GM18909 (cell line): ENCODE measurements around the gene DTD1.

Source experiments
- ATAC-seq: cut with Tn5 transposase; IDR thresholded peaks from one replicate; pipeline ENCODE4 v1.9.1; 2021; ENCODE audit warnings: mild to moderate bottlenecking; ENCODE audit not compliant: unreplicated experiment, poor library complexity

The DTD1 gene

DNA sequence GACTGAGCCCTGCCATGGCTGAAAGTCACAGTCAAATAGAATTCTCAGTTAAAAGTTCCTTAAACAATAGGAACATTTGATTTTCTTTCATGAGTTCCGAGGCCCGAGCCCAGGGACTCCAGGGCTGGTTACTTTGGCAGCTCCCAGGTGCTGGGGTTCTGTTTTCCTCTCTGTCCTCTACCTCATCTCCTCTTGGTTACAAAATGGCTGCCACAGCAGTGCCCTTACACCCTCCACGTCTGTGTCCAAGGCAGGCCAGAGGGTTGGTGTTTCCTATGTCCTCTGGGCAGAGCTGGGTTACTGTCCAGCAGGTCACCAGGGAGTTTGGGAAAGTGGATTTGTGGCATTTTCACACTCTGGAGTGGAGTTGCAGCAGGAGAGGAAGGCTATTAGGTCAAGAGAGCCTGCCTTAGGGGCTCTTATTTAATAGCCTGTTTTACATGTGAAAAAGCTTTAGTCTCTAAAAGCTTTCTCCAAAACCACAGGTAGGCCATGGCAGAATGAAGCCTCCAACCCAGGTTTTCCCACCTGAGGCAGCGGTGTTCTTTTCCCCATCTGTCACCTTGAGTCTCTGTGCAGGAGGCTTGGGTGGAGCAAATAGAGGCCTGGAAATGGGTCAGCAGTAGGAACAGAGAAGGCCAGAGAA lies 111.0 kb downstream of the DTD1 start:
- no peak for ATAC-seq

DNA sequence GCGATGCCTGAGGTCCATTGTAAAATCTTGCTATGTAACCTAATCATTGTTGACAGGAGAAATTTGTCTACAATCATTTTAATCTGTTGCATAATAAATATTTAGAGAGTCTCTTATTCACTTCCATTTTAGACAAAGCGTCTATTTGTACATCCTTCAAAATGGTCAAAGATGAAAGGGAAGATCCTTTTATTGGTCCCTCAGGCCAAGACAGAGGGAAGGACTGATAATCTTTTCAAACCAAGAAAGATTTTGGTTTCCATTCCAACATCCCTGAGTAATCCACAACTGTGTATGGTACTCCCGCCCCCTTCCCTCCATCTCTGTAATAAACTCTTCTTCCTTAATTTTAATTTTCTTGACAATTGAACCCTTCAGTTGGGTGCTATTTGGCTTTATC lies 114.1 kb downstream of the DTD1 start:
- no peak for ATAC-seq

DNA sequence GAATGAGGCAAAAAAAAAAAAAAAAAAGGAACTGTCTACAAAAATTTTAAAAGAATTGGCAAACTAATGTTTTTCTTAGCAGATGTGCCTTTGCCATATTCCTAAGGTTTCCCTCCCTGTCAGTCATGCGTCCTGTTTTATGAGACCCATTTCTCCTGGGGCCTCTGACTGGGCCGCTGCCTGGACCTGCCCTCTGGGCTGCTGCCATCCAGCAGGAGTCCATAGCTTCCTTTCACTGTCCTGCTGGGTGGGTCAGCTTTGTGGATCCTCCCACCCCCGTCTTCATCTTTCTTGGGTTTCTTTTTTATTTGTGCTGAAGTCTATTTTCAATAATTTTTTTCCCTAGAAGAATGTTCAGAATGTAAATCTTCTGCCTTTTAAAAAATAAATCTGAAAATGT lies 114.9 kb downstream of the DTD1 start:
- no peak for ATAC-seq

DNA sequence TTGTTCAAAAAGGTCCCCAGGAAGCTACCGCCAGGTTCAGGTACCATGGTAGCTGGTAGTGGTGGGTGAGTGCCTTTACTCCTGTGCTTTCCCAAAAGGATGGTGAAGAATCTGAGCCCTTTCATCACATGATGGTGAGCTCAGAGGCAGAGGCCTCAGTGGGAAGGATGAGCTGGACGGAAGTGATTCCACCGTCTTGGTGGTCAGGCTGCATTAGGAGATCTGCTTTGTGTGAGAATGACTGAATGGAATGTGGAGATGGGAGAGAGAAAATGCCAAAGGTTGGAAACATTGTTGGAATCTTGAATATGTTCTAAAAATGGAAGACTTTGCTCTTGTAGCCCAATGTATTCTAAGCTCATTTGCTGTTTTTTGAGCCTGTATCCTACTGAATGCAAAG lies 117.6 kb downstream of the DTD1 start:
- no peak for ATAC-seq

DNA sequence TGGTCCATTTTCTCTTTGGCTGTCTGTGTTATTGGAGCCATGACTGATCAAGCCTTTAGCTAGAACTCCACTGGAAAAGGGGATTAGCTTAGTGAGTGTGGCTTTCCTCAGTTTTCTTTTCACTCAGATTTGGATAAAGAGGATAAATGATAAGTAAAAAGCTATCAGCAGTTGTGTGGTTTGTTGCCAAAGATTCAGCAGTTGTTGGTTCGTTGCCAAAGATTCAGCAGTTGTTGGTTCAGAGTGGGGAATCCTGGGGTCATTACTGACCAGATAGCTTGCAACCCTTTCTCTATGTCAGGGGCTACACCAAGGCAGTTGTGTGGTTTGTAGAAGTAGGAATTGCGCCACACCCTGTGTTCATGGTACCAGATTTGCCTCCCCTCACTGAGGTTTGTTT lies 118.1 kb downstream of the DTD1 start:
- ATAC-seq, result no peak

DNA sequence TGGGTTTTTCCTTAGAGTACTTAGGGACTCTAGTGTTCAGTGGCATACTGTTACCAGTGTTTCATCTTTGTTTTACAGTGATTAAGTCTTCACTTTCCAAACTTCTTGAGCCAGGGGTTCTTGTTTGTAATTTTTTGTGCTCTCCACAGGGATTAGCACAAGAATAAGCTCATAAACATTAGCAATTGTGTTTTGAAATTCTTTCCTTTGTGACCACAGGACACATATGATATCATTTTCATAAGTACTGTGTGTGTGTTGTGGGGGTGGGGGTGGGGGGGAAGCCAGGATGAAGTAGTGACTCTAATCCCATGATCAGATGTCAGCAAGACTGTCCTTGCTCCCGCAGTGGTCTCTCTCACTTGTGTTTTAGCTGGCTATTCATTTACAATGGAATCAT lies 124.3 kb downstream of the DTD1 start:
- ATAC-seq, result no peak

DNA sequence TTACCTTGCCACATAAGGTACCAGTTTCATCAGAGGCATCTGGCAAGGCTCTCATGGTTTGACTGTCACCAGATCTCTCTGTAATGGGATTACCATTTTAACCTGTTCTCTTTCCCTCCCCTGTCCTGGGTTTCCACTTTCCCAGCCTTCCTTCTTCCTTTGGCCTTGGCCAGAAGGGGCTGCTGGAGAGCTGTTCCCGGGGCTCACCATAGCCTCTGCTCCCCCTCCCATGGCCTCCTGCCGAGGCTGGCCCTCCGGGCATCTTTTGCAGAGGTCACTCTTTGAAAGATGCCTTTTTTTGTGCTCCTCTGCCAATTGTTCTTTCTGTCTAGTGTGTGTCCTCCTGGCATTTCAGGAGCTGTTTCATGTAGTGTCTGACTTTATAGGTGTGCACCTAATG lies 125.0 kb downstream of the DTD1 start:
- ATAC-seq, result no peak

DNA sequence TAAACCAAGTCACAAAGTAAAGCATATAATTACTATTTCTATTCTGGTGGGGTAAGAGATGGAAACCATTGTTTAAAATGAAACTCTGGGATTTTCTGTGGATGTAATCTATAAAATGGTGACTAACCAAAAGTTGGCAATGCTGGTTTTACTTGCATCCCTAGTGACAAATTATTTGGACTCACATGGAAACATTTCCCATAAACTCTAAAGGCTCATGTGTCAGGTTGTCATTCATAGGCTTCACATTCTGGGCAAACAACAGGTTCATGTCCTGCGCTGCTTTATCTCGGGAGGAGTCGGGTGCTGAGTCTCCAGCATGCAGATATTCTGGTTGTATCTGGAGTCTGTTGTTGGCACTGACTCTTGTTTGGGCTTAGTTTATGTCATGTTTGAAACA lies 127.7 kb downstream of the DTD1 start:
- no peak for ATAC-seq

DNA sequence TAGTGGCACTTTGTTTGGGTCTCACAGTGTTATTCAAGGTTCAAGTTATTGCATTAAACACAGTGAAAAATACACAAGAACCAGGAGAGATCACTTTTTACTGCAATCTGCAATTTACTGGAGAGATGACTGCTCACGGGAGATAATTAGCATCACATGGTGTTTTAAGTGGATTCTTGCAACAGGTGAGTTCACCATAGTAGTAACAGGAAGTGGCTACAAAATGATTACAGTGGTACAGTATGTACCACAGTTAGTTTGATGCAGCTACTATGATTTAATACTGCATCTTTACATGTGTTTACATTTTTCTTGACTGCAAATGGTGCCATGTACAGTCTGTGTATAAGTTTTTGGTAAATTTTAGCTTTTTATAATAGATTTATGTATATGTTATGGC lies 129.2 kb downstream of the DTD1 start:
- ATAC-seq, result no peak

DNA sequence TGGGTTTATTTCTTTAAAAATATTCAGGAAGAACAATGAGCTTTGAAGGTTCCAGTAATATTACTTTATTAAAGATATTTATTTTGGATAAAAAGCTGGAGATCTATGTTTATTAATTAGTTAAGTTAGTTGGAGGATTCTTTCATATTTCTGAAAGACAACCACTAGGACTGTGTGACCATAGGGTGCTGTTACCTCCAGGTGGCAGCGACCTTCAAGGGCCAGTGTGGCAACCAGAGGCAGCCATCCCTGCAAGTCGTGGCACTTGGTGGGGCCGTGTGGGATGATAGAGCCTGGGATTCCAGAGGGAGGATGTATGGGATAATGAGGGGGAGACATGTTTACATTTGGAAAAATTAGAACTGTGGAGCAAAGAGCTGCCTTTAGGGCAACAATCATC lies 130.3 kb downstream of the DTD1 start:
- no peak for ATAC-seq

DNA sequence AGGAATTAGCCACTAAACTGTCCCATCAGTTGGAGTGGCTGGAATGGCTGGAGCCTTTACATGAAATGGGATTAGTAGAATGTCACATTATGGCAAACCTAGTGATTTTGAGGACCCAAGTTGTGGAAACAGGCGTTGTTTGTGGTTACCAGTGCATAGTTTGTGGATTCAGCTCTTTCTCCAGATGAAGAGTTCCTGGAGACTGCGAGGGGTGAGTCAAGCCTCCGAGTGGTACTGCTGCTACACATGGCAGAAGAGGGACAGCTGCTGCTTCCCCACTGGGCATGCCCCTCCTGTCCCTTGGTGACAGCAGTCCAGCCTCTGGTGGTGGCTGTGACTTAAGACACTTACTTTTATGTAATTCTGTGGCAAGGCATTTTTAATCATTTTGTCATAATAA lies 131.6 kb downstream of the DTD1 start:
- ATAC-seq, result no peak

DNA sequence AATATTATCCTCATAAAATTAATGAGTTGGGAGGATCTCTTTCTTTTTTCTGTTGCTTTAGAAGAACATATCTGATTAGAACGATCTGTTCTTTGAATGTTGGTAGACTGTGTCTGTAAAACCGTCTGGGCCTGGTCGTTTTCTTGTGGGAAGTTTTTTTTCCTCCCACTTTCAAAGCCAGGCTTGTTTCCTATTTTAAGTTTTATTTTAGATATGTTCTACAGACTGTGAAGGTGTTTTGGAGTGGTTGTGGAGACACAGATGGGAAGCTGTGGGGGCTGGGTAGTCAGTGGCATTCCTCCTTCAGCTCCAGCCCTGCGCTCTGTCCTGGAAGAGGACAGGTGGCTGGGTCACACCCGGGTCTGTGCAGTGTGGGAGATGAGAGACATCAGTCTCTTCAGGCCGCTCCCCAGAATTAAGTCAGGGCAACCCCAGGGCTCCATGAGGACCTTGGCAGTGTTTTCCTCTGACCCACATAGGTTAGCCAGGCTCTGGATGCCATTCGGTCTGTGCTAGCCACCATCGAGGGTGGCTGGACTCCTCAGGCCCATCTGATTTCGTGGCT lies 133.8 kb downstream of the DTD1 start:
- ATAC-seq, result no peak

DNA sequence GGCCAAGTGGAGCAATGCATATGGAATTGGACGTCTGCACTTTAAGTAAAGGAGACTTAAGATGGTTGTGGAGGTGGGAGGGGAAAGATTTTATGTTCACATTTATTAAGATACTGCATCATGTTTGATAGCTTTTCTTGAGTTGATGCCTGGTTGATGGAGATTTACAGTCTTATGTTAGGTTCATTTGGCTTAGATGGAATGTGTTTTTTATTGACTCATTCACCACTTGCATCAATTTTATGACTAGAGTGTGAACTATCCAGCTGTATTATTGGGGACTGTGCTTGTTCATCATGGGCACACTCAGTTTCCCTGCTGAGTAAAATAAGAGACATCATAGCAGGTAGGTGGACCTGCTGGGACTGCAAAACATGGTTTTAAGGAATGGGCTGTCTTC lies 134.5 kb downstream of the DTD1 start:
- no peak for ATAC-seq

DNA sequence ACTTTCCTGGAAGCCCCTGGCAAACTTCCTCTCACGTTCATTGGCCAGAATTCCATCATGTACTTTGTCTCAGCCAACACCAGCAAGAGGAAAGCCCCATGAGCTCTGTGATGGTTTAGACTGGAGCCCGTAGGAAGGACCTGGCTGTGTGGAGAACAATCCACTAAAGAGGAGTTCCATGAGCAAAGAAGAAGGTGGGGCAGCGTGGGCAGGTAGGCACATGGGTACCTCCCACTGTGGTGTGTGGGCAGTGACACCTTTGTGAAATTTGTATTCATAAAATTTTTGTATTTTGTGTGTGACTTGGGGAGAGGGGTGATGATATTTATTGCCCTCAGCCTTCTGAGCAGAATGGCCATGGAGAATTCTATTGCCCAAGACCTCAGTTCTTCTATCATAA lies 136.2 kb downstream of the DTD1 start:
- no peak for ATAC-seq

DNA sequence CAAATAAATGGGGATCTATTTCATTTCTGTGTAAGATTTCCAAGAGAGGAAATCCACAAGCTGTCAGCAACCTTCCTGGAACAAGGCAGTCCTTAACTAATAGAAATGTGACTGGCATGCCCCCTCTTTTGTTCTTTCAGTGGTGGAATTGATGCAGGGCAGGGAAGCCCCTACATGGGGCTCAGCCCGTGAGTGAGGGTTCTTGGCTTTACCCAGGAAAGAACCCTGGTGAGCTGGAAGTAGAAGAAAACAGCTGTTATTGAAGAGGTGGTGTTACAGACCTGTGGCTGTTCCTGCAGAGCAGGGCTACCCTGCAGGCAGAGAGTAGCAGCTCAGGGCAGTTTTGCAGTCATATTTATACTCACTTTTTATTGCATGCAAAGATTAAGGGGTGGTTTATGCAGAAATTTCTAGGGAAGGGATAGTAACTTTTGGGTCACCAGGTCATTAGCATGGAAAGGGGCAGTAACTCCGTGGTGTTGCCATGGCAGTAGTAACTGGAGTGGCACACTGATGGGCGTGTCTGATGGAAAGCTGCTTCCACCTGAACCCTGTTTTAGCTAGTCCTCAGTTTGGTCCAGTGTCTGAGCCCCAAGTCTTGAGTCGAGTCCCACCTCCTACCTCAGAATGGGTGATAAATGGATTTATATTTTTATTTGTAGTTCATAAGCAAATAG lies 137.1 kb downstream of the DTD1 start:
- ATAC-seq, result no peak

DNA sequence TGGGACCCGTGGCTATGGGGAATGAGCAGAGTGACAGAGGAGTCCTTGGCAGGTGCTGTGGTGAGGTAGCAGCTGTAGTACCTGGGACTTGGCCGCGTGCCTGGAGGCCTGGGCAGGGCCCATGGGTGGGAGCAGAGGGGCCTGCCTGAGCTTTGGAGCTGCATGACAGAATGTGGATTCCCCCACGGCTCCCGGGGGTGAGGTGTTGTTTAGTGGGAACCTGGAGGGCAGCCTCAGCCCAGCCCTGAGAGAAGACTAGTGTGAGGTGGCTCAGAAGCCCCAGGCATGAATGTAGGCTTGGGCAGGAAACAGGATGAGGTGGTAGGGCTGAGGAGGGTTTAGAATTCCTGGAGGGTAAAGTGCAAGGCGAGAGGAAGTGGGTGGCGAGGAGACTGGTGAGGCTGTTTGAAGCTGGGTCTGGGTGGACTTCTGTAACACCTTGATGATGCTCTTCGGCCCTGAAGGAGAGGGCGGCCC lies 139.2 kb downstream of the DTD1 start:
- ATAC-seq, result no peak

DNA sequence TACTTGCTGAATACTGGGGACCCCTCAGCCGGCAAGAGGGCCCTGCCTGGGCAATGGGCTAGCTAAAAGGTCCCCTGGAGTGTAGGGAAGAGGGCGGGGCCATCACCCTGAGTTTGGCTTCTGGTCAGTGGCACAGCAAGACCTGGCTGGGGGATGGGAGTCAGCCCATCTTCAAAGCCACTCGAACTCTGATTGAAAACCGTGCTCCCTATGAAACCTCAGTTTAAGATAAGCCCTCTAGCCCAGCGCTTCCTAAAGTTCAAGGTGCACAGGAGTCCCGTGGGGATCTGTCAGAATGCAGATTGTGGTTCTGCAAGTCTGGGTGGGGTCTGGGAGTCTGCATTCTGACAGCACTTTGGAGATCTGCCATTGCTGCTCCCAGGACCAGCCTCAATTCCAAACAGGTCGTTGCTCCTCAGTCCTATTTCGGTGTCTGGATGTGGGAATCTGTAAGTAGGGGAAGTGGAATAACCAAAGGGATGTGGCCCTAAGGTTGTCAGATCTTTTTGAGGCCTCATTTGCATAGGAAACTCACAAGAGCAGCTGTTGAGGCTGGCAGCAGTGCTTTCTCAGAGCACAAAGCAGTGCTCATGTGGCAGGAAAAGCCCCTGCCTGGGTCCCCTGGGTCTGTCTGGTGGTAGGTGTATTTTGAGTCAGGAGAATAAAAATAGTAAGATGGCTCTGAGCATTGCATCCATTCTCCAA lies 140.5 kb downstream of the DTD1 start:
- peak; percentile 94 for ATAC-seq

DNA sequence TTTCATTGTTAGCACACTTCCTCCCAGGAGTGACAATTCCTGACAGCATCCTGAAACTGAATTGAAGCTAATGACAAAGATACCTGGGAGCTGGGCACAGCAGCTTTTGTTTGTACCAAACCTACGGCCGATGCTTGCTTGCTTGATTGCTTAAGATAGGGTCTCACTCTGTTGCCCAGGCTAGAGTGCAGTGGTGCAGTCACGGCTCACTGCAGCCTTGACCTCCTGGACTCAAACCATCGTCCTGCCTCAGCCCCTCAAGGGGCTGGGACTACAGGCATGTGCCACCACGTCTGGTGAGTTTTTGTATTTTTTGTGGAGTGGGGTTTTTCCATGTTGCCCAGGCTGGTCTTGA lies 141.0 kb downstream of the DTD1 start:
- peak; percentile 59 for ATAC-seq

DNA sequence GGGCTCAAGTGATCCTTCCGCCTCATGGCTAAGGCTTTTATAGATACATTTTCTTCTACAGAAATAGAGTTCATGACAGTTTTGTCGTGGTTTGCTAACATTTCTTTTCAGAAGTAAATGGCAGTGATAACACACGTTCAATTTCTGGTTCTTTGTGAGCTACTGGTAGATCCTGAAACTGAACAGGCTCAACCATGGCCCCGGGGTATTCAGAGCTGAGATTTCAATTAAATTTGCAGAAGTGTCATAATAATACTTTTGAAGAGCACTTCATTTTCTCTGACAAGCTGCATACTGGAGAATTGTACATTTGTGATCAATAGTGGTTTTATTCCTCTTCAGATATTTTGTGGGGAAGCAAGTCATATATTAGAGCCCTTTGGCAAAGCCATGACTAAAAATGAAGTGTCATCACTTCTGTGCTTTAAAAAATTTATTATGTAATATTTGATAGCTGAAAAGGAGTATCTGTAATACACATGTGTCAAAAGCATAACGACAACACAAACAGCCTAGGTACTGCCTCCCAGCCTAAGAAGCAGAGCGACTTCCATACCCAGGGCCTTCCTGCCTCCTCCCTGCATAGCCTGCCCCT lies 141.5 kb downstream of the DTD1 start:
- no peak for ATAC-seq

DNA sequence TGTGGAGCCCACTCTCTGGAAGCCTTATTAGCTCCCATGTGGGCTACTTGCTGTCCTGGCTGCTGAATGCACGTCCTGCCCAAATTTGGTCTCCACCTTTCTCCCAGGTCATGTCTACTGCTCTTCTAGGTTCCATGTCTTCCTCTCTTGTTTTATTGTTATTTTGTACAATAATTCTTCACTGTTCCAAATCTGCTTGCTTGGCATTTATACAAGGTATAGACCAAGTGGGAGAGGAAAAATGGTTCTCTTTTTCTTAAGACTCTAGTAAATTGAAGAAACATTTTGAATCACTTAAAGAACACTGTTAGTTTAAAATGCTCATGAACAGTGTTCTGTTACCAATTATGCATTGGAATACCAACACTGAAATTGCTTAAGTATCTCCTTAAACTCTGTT lies 144.1 kb downstream of the DTD1 start:
- no peak for ATAC-seq

DNA sequence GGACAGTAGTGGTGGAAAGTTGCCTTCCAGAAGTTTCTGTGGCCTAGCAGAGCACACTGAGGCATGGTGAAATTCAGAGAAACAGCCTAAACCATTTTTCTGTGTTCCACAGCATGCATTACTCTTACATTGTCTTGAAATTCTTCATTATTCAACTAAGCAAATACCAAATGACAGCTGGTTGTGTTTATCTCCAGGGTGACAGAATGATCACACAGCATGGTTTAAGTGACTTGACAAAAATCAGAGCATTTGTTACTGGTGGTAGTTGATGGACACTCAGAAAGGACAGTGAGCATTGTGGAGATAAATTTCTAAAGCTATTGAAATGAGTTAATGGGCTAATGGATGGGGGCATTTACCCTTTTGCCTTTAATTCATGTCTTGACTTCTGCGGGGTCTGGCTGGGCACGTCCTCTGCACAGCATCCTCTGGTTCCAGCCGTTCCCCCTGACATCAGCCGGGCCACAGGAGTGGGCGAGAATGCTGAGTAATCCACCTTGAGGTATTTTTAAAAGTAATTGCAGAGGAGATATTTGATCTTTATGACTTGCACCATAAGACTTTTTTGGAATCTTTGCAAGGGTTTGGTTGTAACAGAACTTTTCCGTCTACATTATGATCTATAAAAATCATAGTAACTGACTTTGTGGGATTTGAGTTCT lies 146.8 kb downstream of the DTD1 start:
- ATAC-seq, result no peak
